ENCODE results near the gene FGF5.
"Not testable (repeated sequence)": the region's sequence is repeated elsewhere in the genome, so short reads cannot be mapped to it uniquely, and the experiment has no call there.

Gene FGF5

DNA sequence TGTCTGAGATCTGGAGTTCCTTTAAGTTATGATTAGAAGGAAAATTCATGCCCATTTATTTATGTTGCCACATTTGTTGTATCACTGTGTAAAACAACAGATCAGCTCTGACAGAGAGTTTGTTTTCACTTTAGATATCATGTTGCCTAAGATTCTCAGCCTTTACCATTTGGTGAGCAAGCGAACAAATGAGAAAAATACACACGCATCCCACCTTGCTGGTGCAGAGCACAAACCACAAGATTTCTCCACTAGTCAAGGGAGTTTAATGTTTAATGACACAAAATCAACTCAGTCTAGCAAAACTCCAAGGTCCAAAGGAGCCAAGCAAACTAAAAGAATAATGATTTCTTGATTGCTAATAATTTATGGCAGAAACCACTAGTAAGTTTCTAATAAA is 27.7 kb downstream of the FGF5 start:
- no peak for DNase-seq (ENCODE audit: low read depth in 2 of 3, low spot score in 2 of 3)

DNA sequence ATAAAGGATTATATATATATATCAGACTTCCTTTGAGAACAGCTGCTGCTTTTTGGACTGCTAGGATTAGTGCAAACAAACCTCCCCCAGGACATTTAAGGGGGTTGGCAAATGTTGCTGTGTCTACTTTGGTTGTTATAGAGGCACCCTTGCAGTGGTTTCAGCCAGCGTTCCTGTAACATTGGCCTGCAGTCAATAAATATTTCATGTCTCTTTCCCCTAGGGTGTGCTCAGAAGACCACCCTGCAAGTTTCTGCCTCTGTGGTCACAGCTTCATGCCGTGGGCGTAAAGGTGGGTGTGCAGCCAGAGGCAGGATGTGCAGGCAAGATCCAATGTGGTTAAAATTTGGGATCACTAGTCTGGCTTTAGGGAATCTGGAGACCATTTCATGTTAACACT is 28.9 kb downstream of the FGF5 start:
- no peak for DNase-seq (ENCODE audit: low read depth in 2 of 3, low spot score in 2 of 3)

DNA sequence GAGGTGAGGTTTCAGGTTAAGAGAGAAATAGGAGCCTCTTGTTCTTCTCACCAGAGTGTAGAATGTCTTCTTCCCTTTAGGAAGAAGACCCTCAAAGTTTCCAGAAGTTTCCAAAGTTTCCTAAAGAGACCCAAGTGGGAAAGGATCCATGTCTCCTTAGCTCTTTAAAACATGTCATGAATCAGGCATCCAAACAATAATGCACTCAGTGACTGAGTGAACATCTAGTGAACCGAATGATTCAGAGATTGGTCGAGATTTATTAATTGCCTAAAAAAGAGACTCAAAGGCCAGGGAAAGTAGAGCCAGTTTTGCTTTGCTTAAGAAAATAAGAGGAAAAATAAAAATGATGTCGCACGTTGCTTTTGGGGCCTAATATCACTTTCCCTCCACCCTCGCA is 29.4 kb downstream of the FGF5 start:
- no peak for DNase-seq (ENCODE audit: low read depth in 2 of 3, low spot score in 2 of 3)

DNA sequence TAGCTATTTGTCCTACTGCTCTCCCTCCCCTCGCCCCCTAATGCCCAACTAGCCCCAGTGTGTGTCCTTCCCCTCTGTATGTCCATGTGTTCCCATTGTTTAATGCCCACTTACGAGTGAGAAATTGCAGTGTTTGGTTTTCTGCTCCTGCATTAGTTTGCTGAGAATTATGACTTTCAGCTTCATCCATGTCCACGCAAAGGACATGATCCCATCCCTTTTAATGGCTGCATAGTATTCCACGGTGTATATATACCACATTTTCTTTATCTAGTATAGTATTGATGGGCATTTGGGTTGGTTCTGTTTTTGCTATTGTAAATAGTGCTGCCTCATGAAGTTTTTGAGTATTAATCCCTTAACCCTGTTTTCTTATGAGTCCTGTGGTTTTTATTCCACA is 35.4 kb downstream of the FGF5 start:
- no peak for DNase-seq (ENCODE audit: low read depth in 2 of 3, low spot score in 2 of 3)

DNA sequence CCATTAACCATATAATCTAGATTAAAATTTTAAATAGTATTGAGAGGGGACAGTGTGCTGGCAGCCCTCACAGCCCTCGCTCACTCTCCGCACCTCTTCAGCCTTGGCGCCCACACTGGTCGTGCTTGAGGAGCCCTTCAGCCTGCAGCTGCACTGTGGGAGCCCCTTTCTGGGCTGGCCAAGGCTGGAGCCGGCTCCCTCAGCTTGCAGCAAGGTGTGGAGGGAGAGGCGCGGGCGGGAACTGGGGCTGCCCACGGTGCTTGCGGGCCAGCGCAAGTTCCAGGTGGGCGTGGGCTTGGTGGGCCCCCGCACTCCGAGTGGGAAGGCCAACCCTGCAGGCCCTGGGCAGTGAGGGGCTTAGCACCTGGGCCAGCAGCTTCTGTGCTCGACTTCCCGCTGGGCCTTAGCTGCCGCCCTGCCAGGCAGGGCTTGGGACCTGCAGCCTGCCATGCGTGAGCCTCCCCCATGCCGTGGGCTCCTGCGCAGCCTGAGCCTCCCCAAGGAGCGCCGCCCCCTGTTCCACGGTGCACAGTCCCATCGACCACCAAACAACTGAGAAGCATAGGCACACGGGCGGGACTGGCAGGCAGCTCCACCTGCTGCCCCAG is 36.3 kb downstream of the FGF5 start:
- no peak for DNase-seq (ENCODE audit: low read depth in 2 of 3, low spot score in 2 of 3)

DNA sequence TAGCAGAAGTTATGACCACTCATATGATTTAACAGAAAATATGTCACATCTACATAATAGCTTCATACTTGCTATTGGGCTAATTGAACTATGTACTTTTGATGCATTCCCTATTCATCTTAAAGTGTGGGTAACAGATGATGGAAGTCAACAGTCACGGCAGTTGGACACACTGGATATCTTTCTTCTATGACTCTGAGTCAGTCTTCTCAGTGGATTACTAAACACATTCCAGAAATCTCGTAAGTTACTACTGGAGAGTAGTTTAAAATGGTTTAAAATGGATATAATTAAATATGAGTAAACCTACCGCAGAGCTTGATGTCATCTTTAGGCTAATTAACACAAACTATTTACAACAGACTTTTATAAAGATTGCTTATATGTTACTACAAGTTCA is 39.0 kb downstream of the FGF5 start:
- no peak for DNase-seq (ENCODE audit: low read depth in 2 of 3, low spot score in 2 of 3)

DNA sequence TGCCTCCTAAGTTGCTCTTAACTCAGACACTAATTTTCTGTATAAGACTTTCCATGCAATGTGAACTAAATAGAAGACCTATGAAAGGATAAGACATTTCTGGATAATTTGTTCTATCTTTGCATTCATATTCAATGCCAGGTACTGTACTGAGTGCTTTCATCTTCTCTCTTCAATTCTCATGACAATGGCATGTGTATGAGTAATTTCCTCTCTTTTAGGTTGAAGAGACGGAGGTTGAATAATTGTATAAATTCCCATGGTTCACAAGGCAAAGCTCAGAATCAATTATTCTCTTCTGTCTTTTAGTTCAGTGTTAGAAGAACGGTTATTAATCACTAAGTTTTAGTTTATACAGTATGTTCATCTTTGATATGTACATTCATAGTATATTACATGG is 39.8 kb downstream of the FGF5 start:
- no peak for DNase-seq (ENCODE audit: low read depth in 2 of 3, low spot score in 2 of 3)

DNA sequence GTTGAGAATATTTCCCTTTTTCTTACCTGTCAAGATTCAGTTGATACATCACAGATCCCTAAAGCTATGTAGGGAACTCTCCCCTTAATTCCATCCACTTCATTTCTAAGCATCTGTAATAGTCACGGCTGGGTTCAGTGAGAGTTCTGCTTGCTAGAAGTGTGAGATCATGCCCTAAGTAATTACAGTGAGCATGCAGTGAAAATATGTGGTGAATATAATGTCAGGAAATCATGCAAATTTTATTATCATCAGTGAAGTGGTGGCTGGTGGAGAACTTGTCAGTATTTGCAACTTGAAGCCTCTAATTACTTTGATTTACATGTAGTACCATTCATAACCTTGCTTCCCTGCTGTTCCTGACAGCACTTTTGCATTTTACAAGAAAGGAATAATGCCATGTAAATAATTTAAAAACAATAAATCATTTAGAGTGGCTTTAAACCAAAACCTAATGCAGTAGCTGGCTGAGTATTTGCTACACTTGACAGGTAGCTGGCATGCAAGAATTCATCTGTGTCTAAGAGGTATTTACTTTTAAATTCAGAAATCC is 40.8 kb downstream of the FGF5 start:
- DNase-seq (ENCODE audit: low read depth in 2 of 3, low spot score in 2 of 3): no peak

DNA sequence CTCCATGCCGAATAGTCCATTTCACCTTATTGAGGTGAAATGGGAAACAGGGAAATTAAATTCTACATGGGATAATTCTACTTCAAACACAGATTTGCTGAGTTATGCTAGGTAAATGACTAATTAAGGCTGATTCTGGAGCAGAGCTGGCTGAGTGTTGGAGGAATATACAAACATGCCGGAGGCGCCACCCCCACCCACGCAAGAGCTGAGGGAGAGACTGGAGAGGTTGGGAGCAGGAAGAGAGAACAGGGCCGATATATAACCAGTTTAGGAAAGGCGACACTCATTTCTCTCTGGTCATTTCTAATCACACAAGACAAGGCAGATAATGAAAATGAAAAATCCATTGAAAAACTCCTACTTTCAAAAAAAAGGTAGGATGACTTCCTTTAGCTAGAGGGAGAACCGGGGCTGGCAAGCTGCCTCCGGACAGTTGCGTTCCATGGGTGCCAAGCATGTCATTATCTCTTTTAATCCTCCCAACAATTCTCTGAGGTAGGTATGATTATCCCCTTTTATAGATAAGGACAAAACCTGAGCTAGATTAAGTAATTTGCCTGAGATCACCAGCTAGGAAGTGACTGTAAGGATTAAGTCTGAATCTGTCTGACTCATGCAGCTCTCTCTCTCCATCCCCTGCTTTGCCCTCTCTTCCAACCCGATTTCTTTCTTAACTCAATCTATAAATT is 41.5 kb downstream of the FGF5 start:
- no peak for DNase-seq (ENCODE audit: low read depth in 2 of 3, low spot score in 2 of 3)

DNA sequence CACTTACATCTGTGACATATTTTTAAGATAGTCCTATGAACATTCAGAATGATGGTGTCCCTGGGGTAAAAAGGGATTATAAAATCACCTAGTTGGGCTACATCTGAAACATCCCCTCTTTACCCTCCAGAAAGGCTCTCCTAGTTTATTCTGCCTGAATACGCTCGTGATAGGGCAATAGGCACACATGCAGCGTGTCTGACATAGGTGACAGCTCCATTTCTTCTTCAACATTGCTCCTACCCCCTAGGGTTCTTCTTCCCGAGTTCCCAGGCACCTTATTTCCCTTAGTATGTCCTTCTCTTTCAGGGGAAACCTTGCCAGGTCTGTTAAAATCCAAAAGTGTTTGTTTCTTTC is 42.0 kb downstream of the FGF5 start:
- no peak for DNase-seq (ENCODE audit: low read depth in 2 of 3, low spot score in 2 of 3)

DNA sequence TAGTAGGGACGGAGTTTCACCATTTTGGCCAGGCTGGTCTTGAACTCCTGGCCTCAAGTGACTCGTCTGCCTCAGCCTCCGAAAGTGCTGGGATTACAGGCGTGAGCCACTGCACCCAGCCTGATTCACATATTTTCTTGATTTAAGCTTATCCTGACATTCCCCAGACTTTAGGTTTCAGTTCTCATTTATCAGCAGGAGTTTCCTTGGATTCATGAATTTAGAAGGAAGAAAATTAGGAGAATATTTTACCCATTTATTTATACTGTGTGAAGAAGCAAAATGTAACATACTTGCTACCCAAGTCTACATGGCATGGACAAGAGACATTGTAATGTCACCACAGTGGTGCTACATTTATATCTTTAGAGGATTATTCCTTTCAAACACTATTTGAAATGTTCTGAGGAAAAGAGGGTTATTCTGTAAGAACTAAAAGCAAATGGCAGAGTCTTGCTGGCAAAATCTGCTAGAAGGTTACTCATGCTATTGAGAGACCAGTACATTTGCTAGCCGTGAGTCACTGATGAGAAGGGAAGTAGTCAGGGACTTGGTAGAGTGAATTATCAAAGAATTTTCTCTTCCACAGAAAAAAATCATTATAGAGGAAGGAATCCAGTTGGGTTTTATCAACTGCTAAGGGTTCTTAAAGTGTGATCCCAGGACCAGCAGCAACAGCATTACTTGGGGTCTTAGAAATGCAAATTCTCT is 43.0 kb downstream of the FGF5 start:
- DNase-seq (ENCODE audit: low read depth in 2 of 3, low spot score in 2 of 3): no peak

DNA sequence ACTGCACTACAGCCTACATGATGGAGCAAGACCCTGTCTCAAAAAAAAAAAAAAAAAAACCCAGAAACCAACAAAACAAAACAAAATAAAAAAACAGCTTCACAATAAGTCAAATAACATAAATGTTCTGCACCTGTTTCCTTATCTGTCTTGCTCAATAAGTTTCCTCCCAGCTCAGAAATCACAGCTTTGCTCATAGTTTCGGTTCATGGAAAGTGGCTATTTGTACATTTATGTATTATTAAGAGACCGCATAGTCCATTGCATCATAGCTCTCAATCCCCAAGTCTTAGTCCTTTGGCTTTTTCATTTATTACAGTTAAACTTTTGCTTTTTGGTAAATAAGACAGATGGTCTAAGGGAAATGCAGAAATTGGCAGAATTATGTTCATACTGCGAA is 44.7 kb downstream of the FGF5 start:
- DNase-seq (ENCODE audit: low read depth in 2 of 3, low spot score in 2 of 3): no peak

DNA sequence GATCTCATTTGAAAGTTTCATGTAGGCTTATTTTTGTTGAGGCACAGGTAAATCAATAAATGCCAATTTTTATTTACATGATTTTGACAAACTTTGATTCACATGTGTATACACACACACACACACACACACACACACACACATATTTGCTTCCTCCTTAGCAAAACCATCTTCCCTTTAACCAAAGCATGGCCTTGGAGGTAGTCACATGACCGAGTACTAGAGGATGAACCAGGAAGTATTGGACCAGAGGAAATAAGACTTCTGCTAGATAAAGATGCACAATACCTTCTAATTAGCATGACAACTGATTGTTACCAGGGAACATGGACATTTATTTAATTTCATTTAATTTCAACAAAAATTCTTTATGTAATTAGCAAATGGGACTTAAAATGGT is 45.7 kb downstream of the FGF5 start:
- no peak for DNase-seq (ENCODE audit: low read depth in 2 of 3, low spot score in 2 of 3)

DNA sequence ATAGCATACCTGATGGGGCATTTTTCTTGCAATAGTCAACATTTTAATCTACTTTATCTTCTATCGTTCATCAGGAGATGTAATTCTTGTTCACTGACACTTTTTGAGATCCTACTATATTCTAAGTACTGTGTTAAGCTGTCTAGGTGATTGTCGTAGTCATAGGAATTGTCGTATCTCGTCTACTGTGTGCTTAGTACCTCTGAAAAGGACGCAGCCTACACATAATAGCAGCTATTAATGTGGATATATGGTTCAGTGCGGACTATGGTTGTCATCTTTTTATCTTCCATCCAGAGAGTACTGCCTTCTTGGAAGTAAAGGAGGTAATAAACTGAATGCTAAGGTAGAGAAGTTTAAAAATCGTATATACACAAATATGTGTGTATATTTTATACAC is 47.2 kb downstream of the FGF5 start:
- no peak for DNase-seq (ENCODE audit: low read depth in 2 of 3, low spot score in 2 of 3)

DNA sequence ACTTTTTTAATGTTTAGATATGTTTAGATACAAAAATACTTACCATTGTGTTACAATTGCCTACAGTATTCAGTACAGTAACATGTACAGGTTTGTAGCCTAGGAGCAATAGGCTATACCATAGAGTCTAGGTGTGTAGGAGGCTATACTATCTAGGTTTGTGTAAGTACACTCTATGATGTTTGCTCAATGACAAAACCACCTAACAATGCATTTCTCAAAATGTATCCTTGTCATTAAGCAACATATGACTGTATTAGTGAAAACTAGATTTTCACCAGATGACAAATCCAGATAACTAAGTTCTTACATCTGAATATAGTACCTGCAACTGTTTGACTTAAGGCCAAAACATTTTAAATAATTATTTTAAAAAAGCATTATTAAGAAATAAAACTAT is 49.4 kb downstream of the FGF5 start:
- not testable (repeated sequence) for DNase-seq (ENCODE audit: low read depth in 2 of 3, low spot score in 2 of 3)

DNA sequence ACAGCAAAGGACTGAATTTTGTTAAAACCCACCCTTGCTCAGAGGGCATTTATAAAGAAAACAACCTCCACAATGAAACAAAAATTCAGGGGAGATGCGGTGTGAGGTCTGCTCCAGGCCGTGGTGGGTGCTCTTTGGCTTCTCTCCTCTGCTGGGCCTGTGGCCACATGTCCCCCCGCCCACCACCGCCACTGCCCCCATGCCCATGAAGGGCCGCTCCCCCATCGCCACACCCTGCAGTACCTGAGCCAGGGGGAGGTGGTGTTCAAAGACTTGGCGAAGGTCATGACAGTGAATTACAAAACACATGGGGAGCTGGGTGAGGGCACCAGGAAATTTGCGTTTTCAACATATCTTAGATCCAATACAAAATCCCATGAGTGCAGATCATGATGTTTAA is 54.9 kb downstream of the FGF5 start:
- DNase-seq (ENCODE audit: low read depth in 2 of 3, low spot score in 2 of 3): no peak

DNA sequence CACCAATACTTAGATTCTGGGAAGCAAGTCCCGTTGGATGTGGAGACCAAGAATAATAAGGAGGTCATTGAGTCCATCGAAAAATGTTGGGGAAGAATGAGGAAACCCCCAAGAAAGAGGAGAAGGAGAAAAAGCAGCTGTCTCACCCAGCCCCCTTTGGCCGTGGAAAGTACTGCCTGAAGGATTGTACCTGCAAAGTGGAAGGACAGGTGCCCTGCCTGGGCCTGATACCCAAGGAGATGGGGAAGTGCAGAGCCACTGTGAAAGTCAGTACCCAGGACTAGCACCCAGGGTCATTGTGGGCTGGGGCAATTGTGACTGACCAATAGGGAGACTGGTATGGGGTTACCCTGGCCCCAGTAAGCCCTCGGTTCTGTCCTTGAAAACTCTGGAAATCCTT is 55.3 kb downstream of the FGF5 start:
- DNase-seq (ENCODE audit: low read depth in 2 of 3, low spot score in 2 of 3): no peak

DNA sequence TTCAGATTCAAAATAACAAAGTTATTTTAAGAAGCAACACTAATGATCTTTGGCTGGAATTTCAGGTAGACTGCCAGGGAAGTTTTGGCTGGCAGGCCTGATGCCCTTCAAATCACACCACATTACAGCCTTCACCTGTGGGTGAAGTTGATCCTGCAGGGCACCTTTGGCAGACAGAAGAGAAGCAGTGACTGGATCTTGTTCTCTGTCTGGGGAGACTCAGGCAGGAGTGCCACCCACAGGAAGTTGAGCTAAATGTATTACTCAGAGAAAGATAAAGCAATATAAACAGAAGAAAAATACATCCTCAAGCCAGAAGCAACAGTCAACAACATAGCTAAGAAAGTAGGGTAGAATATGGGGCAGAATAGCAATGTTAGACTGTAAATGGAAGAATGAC is 56.3 kb downstream of the FGF5 start:
- DNase-seq (ENCODE audit: low read depth in 2 of 3, low spot score in 2 of 3): no peak

DNA sequence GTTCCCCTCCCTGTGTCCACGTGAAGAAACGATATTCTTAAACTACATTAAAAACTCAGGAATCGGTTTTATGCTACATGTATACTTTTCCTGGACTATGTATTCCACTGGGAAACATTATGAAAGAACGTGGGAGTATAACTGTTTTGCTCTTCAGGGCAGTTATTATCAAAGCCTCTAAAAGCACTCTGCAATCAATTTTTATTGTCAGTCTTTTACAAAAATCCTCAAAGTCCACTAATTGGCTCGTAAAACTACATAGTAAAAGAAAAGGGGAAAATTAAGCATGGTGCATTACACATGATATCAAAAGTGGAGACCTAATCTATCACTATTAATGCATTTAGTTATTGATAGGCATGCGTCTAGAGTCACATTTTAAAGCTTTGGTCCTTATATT is 57.7 kb downstream of the FGF5 start:
- DNase-seq (ENCODE audit: low read depth in 2 of 3, low spot score in 2 of 3): no peak

DNA sequence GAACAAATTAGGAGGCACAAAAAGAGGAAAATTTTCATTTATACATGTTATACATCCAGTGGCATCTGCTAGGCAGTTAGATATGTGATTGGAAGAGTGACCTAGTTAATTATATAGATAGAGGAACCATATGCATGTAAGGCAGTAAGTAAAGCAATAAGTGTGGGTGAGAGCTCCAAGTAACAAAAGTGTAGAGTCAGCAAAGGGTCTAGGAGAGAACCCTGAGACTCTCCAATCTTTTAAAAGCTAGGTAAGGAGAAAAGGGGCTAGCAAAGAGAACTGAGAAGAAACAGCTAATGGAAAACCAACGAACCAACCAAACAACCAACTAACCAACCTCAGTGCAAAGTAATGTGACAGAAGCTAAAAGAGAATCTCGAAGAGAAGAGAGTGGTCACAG is 65.2 kb downstream of the FGF5 start:
- no peak for DNase-seq (ENCODE audit: low read depth in 2 of 3, low spot score in 2 of 3)

DNA sequence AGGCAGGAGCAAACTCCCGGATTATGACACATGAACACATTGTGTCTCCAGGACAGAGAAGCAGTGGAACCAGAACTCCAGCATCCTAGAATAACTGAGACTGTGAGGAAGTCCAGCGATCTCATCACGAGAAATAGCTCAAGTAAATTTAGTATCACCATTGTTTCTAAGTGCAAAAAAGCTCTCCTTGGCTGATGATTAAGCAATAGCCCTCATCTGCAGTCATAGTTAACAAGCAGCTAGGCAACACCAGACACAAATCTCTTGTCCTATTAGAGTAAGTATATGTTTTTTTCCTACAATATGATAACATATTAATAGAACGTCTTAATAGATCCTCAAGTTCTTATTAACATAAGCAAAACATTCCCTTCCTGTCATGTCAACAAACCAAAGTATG is 66.7 kb downstream of the FGF5 start:
- no peak for DNase-seq (ENCODE audit: low read depth in 2 of 3, low spot score in 2 of 3)

DNA sequence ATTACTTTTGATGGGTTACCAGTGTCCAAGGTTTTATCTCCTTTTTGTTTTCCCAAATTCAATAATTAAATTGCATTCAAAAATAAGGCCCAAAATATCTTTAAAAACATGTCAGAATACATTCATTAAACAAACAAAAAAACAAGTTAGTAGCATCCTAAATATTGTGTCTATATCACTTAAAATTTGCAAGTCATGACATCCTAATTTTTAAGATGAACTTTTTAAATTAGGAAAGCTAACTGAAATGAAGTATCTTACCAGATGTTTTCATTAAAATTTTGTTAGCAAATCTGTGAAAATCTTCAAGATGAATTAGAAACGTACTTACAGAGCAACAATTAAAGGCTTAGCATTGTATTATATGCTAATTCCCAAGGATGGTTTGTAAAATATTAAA is 68.1 kb downstream of the FGF5 start:
- no peak for DNase-seq (ENCODE audit: low read depth in 2 of 3, low spot score in 2 of 3)

DNA sequence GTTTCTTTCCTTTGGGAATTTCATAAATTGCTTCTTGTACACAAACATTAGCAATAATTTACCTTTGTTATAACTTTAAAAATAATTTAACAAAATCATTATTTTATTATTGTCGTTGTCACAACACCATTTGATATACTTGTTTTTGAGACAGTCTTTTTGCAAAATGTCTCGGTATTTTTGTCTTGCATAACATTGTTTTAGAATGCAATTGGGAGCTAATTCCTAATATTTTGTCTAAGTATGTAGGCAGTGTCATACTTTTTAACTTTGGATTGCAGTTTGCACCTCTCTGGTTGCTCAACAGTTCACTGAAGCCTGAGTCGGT is 68.7 kb downstream of the FGF5 start:
- no peak for DNase-seq (ENCODE audit: low read depth in 2 of 3, low spot score in 2 of 3)

Data from activated CD8-positive, alpha-beta memory T cell treated with anti-CD3 and anti-CD28 coated beads for 48 hours (primary cell).